Right lobe of liver (tissue), 6 donors: ENCODE data around the gene PLD5. TPM values are rescaled to one million over a fixed set of nuclear protein-coding genes. Genes with fewer than 3 reads are reported as not detected.

Source experiments
- ATAC-seq, 4 donors: fragments of 200-7000 bp; cut with Tn5 transposase; one replicate each; pipeline ENCODE4 v1.9.1; 2020; ENCODE audit warnings: mild to moderate bottlenecking in 4 of 4, moderate library complexity in 4 of 4
- DNase-seq, 3 donors: peaks; one replicate each; pipeline ENCODE4 v3.0.0-alpha.2; 2020
- H3K27ac ChIP-seq, 3 donors: fragments of 200-600 bp; one replicate each; pipeline ENCODE4 v1.8.0; 2022
- H3K27me3 ChIP-seq, 2 donors: fragments of 200-600 bp; one replicate each; pipeline ENCODE4 v1.8.0; 2022
- H3K36me3 ChIP-seq, 4 donors: fragments of 200-600 bp; sonication (generic) in 1 of 4; one replicate each; pipeline versions ENCODE4 v1.5.1 to v1.8.0; 2017 to 2022; ENCODE audit warnings: control low read depth in 1 of 4
- H3K4me1 ChIP-seq, 4 donors: fragments of 200-600 bp; sonication (generic) in 1 of 4; one replicate each; pipeline versions ENCODE4 v1.5.1 to v1.8.0; 2017 to 2022; ENCODE audit warnings: control low read depth in 1 of 4
- H3K4me3 ChIP-seq, 3 donors: fragments of 200-600 bp; one replicate each; pipeline ENCODE4 v1.8.0; 2022
- H3K9me3 ChIP-seq, 4 donors: fragments of 200-600 bp; sonication (generic) in 1 of 4; one replicate each; pipeline versions ENCODE4 v1.5.1 to v1.8.0; 2017 to 2022; ENCODE audit warnings: control low read depth in 1 of 4
- CTCF ChIP-seq, 4 donors: fragments of 200-600 bp in 3 of 4; fragments of 450-650 bp in 1 of 4; IDR thresholded peaks; one replicate each; pipeline versions ENCODE4 v1.5.1 to v1.8.0; 2016 to 2022; ENCODE audit warnings: antibody characterized with exemption in 4 of 4, mild to moderate bottlenecking in 2 of 4
- POLR2A ChIP-seq: fragments of 450-650 bp; IDR thresholded peaks from one replicate; pipeline ENCODE4 v1.6.1; 2017; ENCODE audit warnings: antibody characterized with exemption, mild to moderate bottlenecking
- WGBS: methylation state at CpG from one replicate; pipeline ENCODE4 v1.1.6; 2018; ENCODE audit warnings: low coverage, low lambda C conversion rate; ENCODE audit not compliant: insufficient coverage; ENCODE audit errors: missing lambda C conversion rate; 5-methylcytosine and 5-hydroxymethylcytosine counted together
- intact Hi-C, 2 donors: fragments of 100-400 bp; cut with DNase I; formaldehyde crosslinking; loops; one replicate each; pipeline versions ENCODE4 v1.11.2 to v1.14.1; 2022
- long read RNA-seq: library from polyadenylated mRNA; unstranded; transcript quantifications from one replicate; pipeline ENCODE4 v2.0.0, GENCODE V29; 2019
- total RNA-seq, 6 experiments: library from RNA; depleted of rRNA in 2 of 6; stranded (reverse); fragments of >200 nt in 2 of 6; fragmentation: NEBNext Ultra II Directional in 3 of 6; extraction: Animal tissue kit (Norgen Biotek cat#: 25700) in 3 of 6; gene quantifications; one replicate each; pipeline versions ENCODE4 v1.1.0 to v1.2.4, GENCODE V29; 2016 to 2023
- donor health status: DM: no; HTN: yes; CAD: no.
- donor health status: DM: no; HTN: no; CAD: no.
- donor health status: DM: no; HTN: no; CAD: no.
- donor health status: DM: no; HTN: yes; CAD: no.
- donor health status: DM: no; HTN: yes; CAD: no.

PLD5 gene
- total RNA-seq, result under 1 TPM in 3 of 6 experiments, not detected in 3; 0.07 to 0.26 (median 0.15) TPM
- long read RNA-seq, result 0 reads

DNA sequence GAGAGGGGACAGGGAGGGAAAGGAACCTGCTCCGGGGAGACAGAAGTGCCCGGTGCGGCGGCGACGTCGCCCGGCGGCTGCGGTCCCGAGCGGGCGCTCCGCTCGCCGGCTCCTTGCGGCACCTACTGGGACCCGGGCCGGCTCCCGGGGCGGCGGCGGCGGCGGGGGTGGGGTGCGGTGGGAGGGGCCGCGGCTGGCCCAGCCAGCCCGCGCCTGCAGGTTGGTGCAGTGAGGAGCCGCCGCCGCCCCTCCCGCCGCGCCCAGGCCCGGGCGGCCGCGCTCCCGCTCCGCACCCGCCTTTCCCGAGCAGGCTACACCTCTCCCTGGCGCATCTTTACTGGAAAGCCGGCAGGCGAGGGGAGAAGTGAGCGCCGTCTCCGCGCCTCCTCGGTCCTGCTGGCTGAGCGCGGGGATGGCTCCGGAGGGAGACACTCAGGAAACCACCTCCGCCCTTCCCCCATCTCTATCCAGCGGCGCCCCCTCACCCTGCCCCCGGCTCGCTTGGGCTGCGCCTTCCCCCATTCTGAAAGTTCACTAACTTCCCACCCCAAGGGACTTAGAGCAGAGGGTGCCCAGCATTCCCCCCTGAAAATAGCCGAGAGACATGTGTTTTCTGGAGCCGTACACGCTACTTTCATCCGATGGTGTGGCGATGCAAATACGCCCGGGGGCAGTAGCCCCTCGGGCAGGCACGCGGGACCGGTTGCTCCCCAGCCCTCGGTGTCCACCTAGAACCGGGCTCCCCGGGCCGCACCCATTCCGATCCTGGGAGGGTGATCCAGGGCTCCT, at the start of gene PLD5:
TSS of gene PLD5 (minus strand) at position 127 of the 789 bp plus-strand sequence.
- TF ChIP-seq POLR2A, result no peak
- TF ChIP-seq CTCF (IDR thresholded peaks at IDR 0.05), result no peak
- intact Hi-C loops, result no loop called here

GRCh38 chr1:242569867-242570266, 45.4 kb upstream of the PLD5 start:
- Histone ChIP-seq H3K4me1 (no peaks in the 10 kb centered on the region), H3K9me3 (no peaks in the 10 kb centered on the region), H3K4me3 (no peak overlapping the region), H3K36me3 (no peaks in the 10 kb centered on the region), H3K27me3 (no peaks in the 10 kb centered on the region), H3K27ac (no peak overlapping the region)
- WGBS, result no CpG with 5 or more reads among the region's 1 CpG
- DNase-seq (no peak), ATAC-seq (no peak)
- intact Hi-C loops, result no loop called here
- TF ChIP-seq CTCF (IDR thresholded peaks at IDR 0.05) (no peak), POLR2A (no peak)

More for the DNA sequence above, at the start of gene PLD5:
- Histone ChIP-seq H3K9me3 (no peaks in the 10 kb centered on the region), H3K27ac (no peak within 1 kb of the TSS), H3K27me3 (no peaks in the 10 kb centered on the region), H3K4me3 (peak within 1 kb of the TSS in 1 of 3 donors; percentile 33), H3K36me3 (no peaks in the 10 kb centered on the region), H3K4me1 (peaks cover 0 to 5% (median 0%) of the 10 kb centered on the region in 4 donors)
- DNase-seq (no peak), ATAC-seq (peak in 1 of 4 donors; percentile 28)
- under 1% methylated on average over 17 of the region's 77 CpGs for WGBS

- Histone ChIP-seq H3K4me3 (no peak overlapping the region), H3K27me3 (no peaks in the 10 kb centered on the region), H3K9me3 (no peaks in the 10 kb centered on the region), H3K4me1 (no peaks in the 10 kb centered on the region), H3K36me3 (no peaks in the 10 kb centered on the region), H3K27ac (no peak overlapping the region)
- no peak for ATAC-seq
- DNase-seq, result no peak
- TF ChIP-seq CTCF (IDR thresholded peaks at IDR 0.05) (no peak), POLR2A (no peak)
- 80% methylated on average over 2 of the region's 9 CpGs for WGBS
- intact Hi-C loops, result no loop called here
Measured at GRCh38 chr1:242568666-242569065, 44.2 kb upstream of the PLD5 start.

DNA sequence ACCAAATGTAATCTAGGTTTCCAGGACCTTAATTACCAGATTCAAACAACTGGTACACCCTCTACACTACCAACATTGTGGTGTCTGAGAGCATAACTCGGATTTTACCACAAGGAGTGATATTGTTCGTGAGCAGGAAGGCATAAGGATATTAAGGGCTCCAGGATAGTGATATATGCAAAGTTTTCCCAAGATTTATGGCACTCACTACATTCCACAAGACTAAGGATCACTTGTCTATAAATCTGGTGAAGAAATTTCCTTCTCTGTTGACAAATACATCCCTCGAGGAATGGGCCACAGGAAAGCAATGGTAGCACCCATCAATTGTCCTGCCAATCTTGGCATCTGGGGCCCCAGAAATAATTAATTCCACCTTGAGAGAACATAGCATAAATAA, 43.1 kb upstream of the PLD5 start:
- no peak for DNase-seq
- H3K36me3 ChIP-seq, result no peaks in the 10 kb centered on the region
- no peak for ATAC-seq
- H3K27me3 ChIP-seq, result no peaks in the 10 kb centered on the region
- no peaks in the 10 kb centered on the region for H3K9me3 ChIP-seq
- WGBS, result 15% methylated on average over 3 of the region's 3 CpGs
- no peak overlapping the region for H3K4me3 ChIP-seq
- H3K4me1 ChIP-seq, result no peaks in the 10 kb centered on the region
- H3K27ac ChIP-seq, result no peak overlapping the region
- intact Hi-C loops, result no loop called here
- no peak for TF ChIP-seq POLR2A
- TF ChIP-seq CTCF (IDR thresholded peaks at IDR 0.05), result no peak
